Gastrocnemius medialis (tissue), 4 donors: ENCODE data around the gene LILRA5. TPM values are rescaled to one million over a fixed set of nuclear protein-coding genes. Genes with fewer than 3 reads are reported as not detected.
"Not testable (repeated sequence)": the region's sequence is repeated elsewhere in the genome, so short reads cannot be mapped to it uniquely, and the experiment has no call there.

Source experiments
- ATAC-seq, 2 donors: fragments of 150-250 bp; one replicate each; pipeline ENCODE4 v1.9.1; 2016
- DNase-seq, 2 donors: peaks; one replicate each; pipeline ENCODE4 v3.0.0-alpha.2; 2019
- H3K27ac ChIP-seq, 4 donors: fragments of 200-600 bp; sonication (generic); 1 replicate in 1 of 4; 2 replicates in 3 of 4; pipeline ENCODE4 v1.5.1; 2016 to 2018; ENCODE audit warnings: mild to moderate bottlenecking in 2 of 4, moderate library complexity in 1 of 4
- H3K27me3 ChIP-seq, 3 donors: fragments of 200-600 bp; sonication (generic) in 2 of 3; 1 replicate in 1 of 3; 2 replicates in 2 of 3; pipeline versions ENCODE4 v1.5.1 to v1.6.0; 2016 to 2019; ENCODE audit warnings: mild to moderate bottlenecking in 1 of 3, moderate library complexity in 1 of 3
- H3K36me3 ChIP-seq, 2 donors: fragments of 200-600 bp; sonication (generic) in 1 of 2; one replicate each; pipeline ENCODE4 v1.5.1; 2017 to 2018
- H3K4me1 ChIP-seq, 2 donors: fragments of 200-600 bp; sonication (generic) in 1 of 2; one replicate each; pipeline ENCODE4 v1.5.1; 2016 to 2017; ENCODE audit warnings: mild to moderate bottlenecking in 2 of 2
- H3K4me3 ChIP-seq, 4 donors: fragments of 200-600 bp; sonication (generic) in 3 of 4; 1 replicate in 1 of 4; 2 replicates in 3 of 4; pipeline ENCODE4 v1.5.1; 2016 to 2019; ENCODE audit warnings: mild to moderate bottlenecking in 2 of 4
- H3K9me3 ChIP-seq, 3 donors: fragments of 200-600 bp; sonication (generic) in 2 of 3; 1 replicate in 1 of 3; 2 replicates in 2 of 3; pipeline ENCODE4 v1.5.1; 2016 to 2019
- CTCF ChIP-seq, 5 experiments: fragments of 450-650 bp in 3 of 5; fragments of 200-600 bp in 2 of 5; sonication (generic) in 2 of 5; IDR thresholded peaks in 4 of 5; conservative IDR thresholded peaks in 1 of 5; 1 replicate in 4 of 5; 2 replicates in 1 of 5; pipeline ENCODE4 v1.5.1; 2016 to 2019; ENCODE audit warnings: antibody characterized with exemption in 5 of 5, mild to moderate bottlenecking in 3 of 5, moderate library complexity in 3 of 5
- POLR2A ChIP-seq, 2 donors: fragments of 450-650 bp; IDR thresholded peaks; one replicate each; pipeline ENCODE4 v1.6.1; 2017; ENCODE audit warnings: antibody characterized with exemption in 2 of 2, mild to moderate bottlenecking in 2 of 2, moderate library complexity in 2 of 2
- in situ Hi-C, 4 donors: fragments of 200-750 bp; cut with MboI; loops; one replicate each; pipeline versions ENCODE4 v1.15.0 to v1.8.0; 2017; ENCODE audit warnings: low sequenced_read_pairs in 4 of 4
- intact Hi-C: fragments of 100-400 bp; cut with DNase I; formaldehyde crosslinking; loops from one replicate; pipeline ENCODE4 v1.15.1; 2023; ENCODE audit warnings: low total_unique reads
- total RNA-seq, 4 donors: library from RNA; depleted of rRNA; stranded (reverse); fragments of >200 nt; gene quantifications; one replicate each; pipeline versions ENCODE4 v1.1.0 to v1.2.3, GENCODE V29; 2016

Gene LILRA5
- total RNA-seq, 4 donors from 2014 or later = 0.98 to 2.4 (median 1.1) TPM; not detected in 1

GRCh38 chr19:54294539-54294938, 18.4 kb downstream of the LILRA5 start:
- Histone ChIP-seq H3K4me1 (no peaks in the 10 kb centered on the region), H3K27me3 (peaks cover 0 to 6% (median 0%) of the 10 kb centered on the region in 3 donors), H3K9me3 (no peaks in the 10 kb centered on the region), H3K36me3 (no peaks in the 10 kb centered on the region), H3K4me3 (no peak overlapping the region), H3K27ac (no peak overlapping the region)
- DNase-seq (no peak), ATAC-seq (no peak)
- TF ChIP-seq CTCF (IDR thresholded peaks at IDR 0.05 in 4 of 5, conservative IDR thresholded peaks at IDR 0.05 in 1 of 5) (no peak), POLR2A (IDR thresholded peaks at IDR 0.05) (no peak)
- in situ Hi-C loops = no loop called here
- intact Hi-C loops = no loop called here

- H3K4me1 ChIP-seq, H3K9me3 ChIP-seq, intact Hi-C loops, in situ Hi-C loops, H3K27ac ChIP-seq, H3K27me3 ChIP-seq, H3K4me3 ChIP-seq, DNase-seq, H3K36me3 ChIP-seq, ATAC-seq: not testable (repeated sequence)
These were observed 23.8 kb downstream of the LILRA5 start for GRCh38 chr19:54289160-54289559.

GRCh38 chr19:54287456-54287855, 25.5 kb downstream of the LILRA5 start:
- TF ChIP-seq CTCF (IDR thresholded peaks at IDR 0.05 in 4 of 5, conservative IDR thresholded peaks at IDR 0.05 in 1 of 5) (no peak), POLR2A (IDR thresholded peaks at IDR 0.05) (no peak)
- H3K4me1 ChIP-seq = no peaks in the 10 kb centered on the region
- in situ Hi-C loops = no loop called here
- intact Hi-C loops = no loop called here
- ATAC-seq (no peak), DNase-seq (no peak)
- H3K27me3 ChIP-seq = no peaks in the 10 kb centered on the region
- no peaks in the 10 kb centered on the region for H3K9me3 ChIP-seq
- no peak overlapping the region for H3K27ac ChIP-seq
- H3K4me3 ChIP-seq = no peak overlapping the region
- H3K36me3 ChIP-seq = no peaks in the 10 kb centered on the region

GRCh38 chr19:54286283-54286682, 26.7 kb downstream of the LILRA5 start:
- intact Hi-C loops, H3K9me3 ChIP-seq, H3K4me1 ChIP-seq, DNase-seq, H3K4me3 ChIP-seq, H3K27ac ChIP-seq, ATAC-seq, H3K27me3 ChIP-seq, in situ Hi-C loops, H3K36me3 ChIP-seq: not testable (repeated sequence)

GRCh38 chr19:54285427-54286056, 27.4 kb downstream of the LILRA5 start:
- H3K36me3 ChIP-seq, H3K4me3 ChIP-seq, H3K4me1 ChIP-seq, H3K27me3 ChIP-seq, intact Hi-C loops, H3K27ac ChIP-seq, in situ Hi-C loops, ATAC-seq, H3K9me3 ChIP-seq, DNase-seq: not testable (repeated sequence)

- Histone ChIP-seq H3K27me3 (peaks cover 0 to 5% (median 0%) of the 10 kb centered on the region in 3 donors), H3K4me3 (no peak overlapping the region), H3K4me1 (no peaks in the 10 kb centered on the region), H3K9me3 (no peaks in the 10 kb centered on the region), H3K27ac (no peak overlapping the region), H3K36me3 (no peaks in the 10 kb centered on the region)
- in situ Hi-C loops = loop anchor here in 1 of 4 donors (5.0 kb wide), 1 partner anchor 304 kb away; no protein-coding TSS in a partner anchor
- intact Hi-C loops = loop anchor here (5.0 kb wide), 1 partner anchor 304 kb away; no protein-coding TSS in a partner anchor
- no peak for DNase-seq
- no peak for ATAC-seq
- no peak for TF ChIP-seq POLR2A (IDR thresholded peaks at IDR 0.05)
- TF ChIP-seq CTCF (IDR thresholded peaks at IDR 0.05 in 4 of 5, conservative IDR thresholded peaks at IDR 0.05 in 1 of 5) = no peak
These were observed 30.1 kb downstream of the LILRA5 start for GRCh38 chr19:54282686-54283470.

GRCh38 chr19:54281729-54282075, 31.3 kb downstream of the LILRA5 start:
- DNase-seq, H3K4me1 ChIP-seq, H3K36me3 ChIP-seq, H3K27ac ChIP-seq, H3K9me3 ChIP-seq, ATAC-seq, H3K4me3 ChIP-seq, H3K27me3 ChIP-seq: not testable (repeated sequence)
- intact Hi-C loops (loop anchor here (5.0 kb wide), 1 partner anchor 306 kb away; no protein-coding TSS in a partner anchor), in situ Hi-C loops (loop anchor here in 1 of 4 donors (5.0 kb wide), 1 partner anchor 306 kb away; no protein-coding TSS in a partner anchor)
